ENCODE measurements around the gene ADAM12.

DNA sequence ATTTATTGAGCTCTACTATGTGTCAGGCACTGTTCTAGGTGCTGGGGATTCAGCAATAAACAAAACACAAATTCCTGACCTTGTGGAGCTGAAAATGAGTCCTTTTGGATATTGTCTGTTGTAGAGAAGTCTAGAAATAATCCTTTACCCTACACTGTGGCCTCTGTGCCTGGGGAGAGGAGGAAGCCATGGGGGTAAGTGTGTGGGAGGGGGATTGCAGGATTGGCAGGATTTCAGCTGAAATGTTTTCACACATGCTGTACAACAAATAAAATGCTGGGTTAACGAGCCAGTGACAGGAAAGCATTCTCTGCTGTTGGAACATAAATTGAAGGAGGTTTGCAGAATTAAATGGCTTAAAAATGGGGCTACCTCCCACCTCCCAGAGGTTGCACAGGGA is 302.5 kb downstream of the ADAM12 start:
- TF ChIP-seq POLR2A (IDR thresholded peaks at IDR 0.05; ENCODE audit: low read depth, low read length) (no peak), POLR2AphosphoS5 (IDR thresholded peaks at IDR 0.05; ENCODE audit: low read depth, low read length) (no peak)
